Breast epithelium (tissue), 4 donors: Measurements from ENCODE around the gene ERN2. TPM values are rescaled to one million over a fixed set of nuclear protein-coding genes. Genes with fewer than 3 reads are reported as not detected.

Source experiments
- DNase-seq, 2 donors: peaks; one replicate each; pipeline ENCODE4 v3.0.0-alpha.2; 2019; ENCODE audit warnings: low spot score in 2 of 2
- H3K27ac ChIP-seq, 2 donors: fragments of 200-600 bp; sonication (generic) in 1 of 2; one replicate each; pipeline ENCODE4 v1.5.1; 2016 to 2019; ENCODE audit warnings: mild to moderate bottlenecking in 1 of 2
- H3K27me3 ChIP-seq, 2 donors: fragments of 200-600 bp; sonication (generic) in 1 of 2; one replicate each; pipeline versions ENCODE4 v1.5.1 to v1.6.0; 2017 to 2019; ENCODE audit warnings: control low read depth in 1 of 2, mild to moderate bottlenecking in 1 of 2
- H3K36me3 ChIP-seq: fragments of 200-600 bp; one replicate; pipeline ENCODE4 v1.5.1; 2019
- H3K4me1 ChIP-seq, 2 donors: fragments of 200-600 bp; sonication (generic); one replicate each; pipeline ENCODE4 v1.5.1; 2016 to 2019; ENCODE audit warnings: control low read depth in 1 of 2
- H3K4me3 ChIP-seq, 3 donors: fragments of 200-600 bp; sonication (generic); 1 replicate in 2 of 3; 2 replicates in 1 of 3; pipeline ENCODE4 v1.5.1; 2016 to 2019; ENCODE audit warnings: mild to moderate bottlenecking in 3 of 3, moderate library complexity in 2 of 3
- H3K9me3 ChIP-seq, 2 donors: fragments of 200-600 bp; sonication (generic) in 1 of 2; one replicate each; pipeline ENCODE4 v1.5.1; 2016 to 2019; ENCODE audit warnings: control low read depth in 1 of 2
- CTCF ChIP-seq, 3 donors: fragments of 450-650 bp; IDR thresholded peaks; one replicate each; pipeline ENCODE4 v1.5.1; 2016 to 2017; ENCODE audit warnings: antibody characterized with exemption in 3 of 3, mild to moderate bottlenecking in 3 of 3, moderate library complexity in 3 of 3
- POLR2A ChIP-seq: fragments of 450-650 bp; IDR thresholded peaks from one replicate; pipeline ENCODE4 v1.6.1; 2016; ENCODE audit warnings: antibody characterized with exemption, mild to moderate bottlenecking, moderate library complexity
- POLR2AphosphoS5 ChIP-seq, 3 donors: sonication (generic); formaldehyde crosslinking; IDR thresholded peaks; one replicate each; pipeline ENCODE4 v1.6.1; 2017; ENCODE audit warnings: antibody characterized with exemption in 3 of 3
- intact Hi-C: fragments of 100-400 bp; cut with DNase I; formaldehyde crosslinking; loops from one replicate; pipeline ENCODE4 v1.15.1; 2023; ENCODE audit warnings: low total_unique reads
- total RNA-seq, 3 donors: library from RNA; depleted of rRNA; stranded (reverse); fragments of >200 nt; gene quantifications; one replicate each; pipeline ENCODE4 v1.1.0, GENCODE V29; 2016

The ERN2 gene
- total RNA-seq, 3 donors from 2014 or later = 0.33 TPM; not detected in 2

- TF ChIP-seq CTCF (IDR thresholded peaks at IDR 0.05) (no peak), POLR2AphosphoS5 (IDR thresholded peaks at IDR 0.05) (no peak), POLR2A (no peak)
- H3K27ac ChIP-seq = no peak overlapping the region
- no peaks in the 10 kb centered on the region for H3K9me3 ChIP-seq
- no peak for DNase-seq
- no peaks in the 10 kb centered on the region for H3K4me1 ChIP-seq
- no peak overlapping the region for H3K4me3 ChIP-seq
- H3K36me3 ChIP-seq = peaks cover 13% of the 10 kb centered on the region
- no peaks in the 10 kb centered on the region for H3K27me3 ChIP-seq
- intact Hi-C loops = no loop called here
These were observed 44.1 kb downstream of the ERN2 start for GRCh38 chr16:23668873-23669272.

- Histone ChIP-seq H3K27me3 (no peaks in the 10 kb centered on the region), H3K36me3 (peaks cover 13% of the 10 kb centered on the region), H3K27ac (no peak overlapping the region), H3K9me3 (no peaks in the 10 kb centered on the region), H3K4me1 (no peaks in the 10 kb centered on the region), H3K4me3 (no peak overlapping the region)
- TF ChIP-seq POLR2A (no peak), CTCF (IDR thresholded peaks at IDR 0.05) (no peak)
- intact Hi-C loops = no loop called here
- no peak for DNase-seq
These were observed 44.8 kb downstream of the ERN2 start for GRCh38 chr16:23668225-23668624.

GRCh38 chr16:23667355-23667659 is 45.7 kb downstream of the ERN2 start:
- H3K9me3 ChIP-seq = no peaks in the 10 kb centered on the region
- H3K27ac ChIP-seq = no peak overlapping the region
- intact Hi-C loops = no loop called here
- DNase-seq = no peak
- no peaks in the 10 kb centered on the region for H3K27me3 ChIP-seq
- peaks cover 13% of the 10 kb centered on the region for H3K36me3 ChIP-seq
- no peak for TF ChIP-seq CTCF (IDR thresholded peaks at IDR 0.05)
- no peak for TF ChIP-seq POLR2A
- TF ChIP-seq POLR2AphosphoS5 (IDR thresholded peaks at IDR 0.05) = no peak
- H3K4me1 ChIP-seq = no peaks in the 10 kb centered on the region
- H3K4me3 ChIP-seq = no peak overlapping the region

- intact Hi-C loops = no loop called here
- no peak overlapping the region for H3K4me3 ChIP-seq
- DNase-seq = no peak
- peaks cover 13% of the 10 kb centered on the region for H3K36me3 ChIP-seq
- TF ChIP-seq CTCF (IDR thresholded peaks at IDR 0.05) (no peak), POLR2AphosphoS5 (IDR thresholded peaks at IDR 0.05) (no peak), POLR2A (no peak)
- no peak overlapping the region for H3K27ac ChIP-seq
- H3K4me1 ChIP-seq = no peaks in the 10 kb centered on the region
- H3K27me3 ChIP-seq = no peaks in the 10 kb centered on the region
- no peaks in the 10 kb centered on the region for H3K9me3 ChIP-seq
These were observed 46.3 kb downstream of the ERN2 start for GRCh38 chr16:23666571-23667354.

- Histone ChIP-seq H3K4me1 (no peaks in the 10 kb centered on the region), H3K36me3 (peaks cover 13% of the 10 kb centered on the region), H3K4me3 (no peak overlapping the region), H3K9me3 (no peaks in the 10 kb centered on the region), H3K27ac (no peak overlapping the region), H3K27me3 (no peaks in the 10 kb centered on the region)
- intact Hi-C loops = no loop called here
- DNase-seq = no peak
- TF ChIP-seq POLR2A (no peak), POLR2AphosphoS5 (IDR thresholded peaks at IDR 0.05) (no peak), CTCF (IDR thresholded peaks at IDR 0.05) (no peak)
These were observed 49.1 kb downstream of the ERN2 start for GRCh38 chr16:23663918-23664317.
